Glomerular endothelial cell (primary cell): ENCODE results near the gene OR1N1. TPM values are rescaled to one million over a fixed set of nuclear protein-coding genes. Genes with fewer than 3 reads are reported as not detected.
"Not testable (repeated sequence)": the region's sequence is repeated elsewhere in the genome, so short reads cannot be mapped to it uniquely, and the experiment has no call there.

ENCODE experiments used
- DNase-seq: peaks from one replicate; pipeline ENCODE4 v3.0.0-alpha.2; 2011; ENCODE audit warnings: low read depth, low spot score; ENCODE audit errors: extremely low read depth
- total RNA-seq: library from RNA; depleted of rRNA; stranded (reverse); fragments of >200 nt; gene quantifications from 2 replicates; pipeline ENCODE4 v1.2.3, GENCODE V29; 2015

OR1N1 gene, protein sequence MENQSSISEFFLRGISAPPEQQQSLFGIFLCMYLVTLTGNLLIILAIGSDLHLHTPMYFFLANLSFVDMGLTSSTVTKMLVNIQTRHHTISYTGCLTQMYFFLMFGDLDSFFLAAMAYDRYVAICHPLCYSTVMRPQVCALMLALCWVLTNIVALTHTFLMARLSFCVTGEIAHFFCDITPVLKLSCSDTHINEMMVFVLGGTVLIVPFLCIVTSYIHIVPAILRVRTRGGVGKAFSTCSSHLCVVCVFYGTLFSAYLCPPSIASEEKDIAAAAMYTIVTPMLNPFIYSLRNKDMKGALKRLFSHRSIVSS
- not detected in 2 replicates for total RNA-seq

- DNase-seq = no peak
These were observed at the start of gene OR1N1 for GRCh38 chr9:122527193-122527592. Gene OR1N1, minus strand, starts transcription at chr9:122527293. Its CDS starts 0 bp downstream, at chr9:122527293.

- no peak for DNase-seq
These were observed 45.4 kb upstream of the OR1N1 start for GRCh38 chr9:122572456-122572855.

DNA sequence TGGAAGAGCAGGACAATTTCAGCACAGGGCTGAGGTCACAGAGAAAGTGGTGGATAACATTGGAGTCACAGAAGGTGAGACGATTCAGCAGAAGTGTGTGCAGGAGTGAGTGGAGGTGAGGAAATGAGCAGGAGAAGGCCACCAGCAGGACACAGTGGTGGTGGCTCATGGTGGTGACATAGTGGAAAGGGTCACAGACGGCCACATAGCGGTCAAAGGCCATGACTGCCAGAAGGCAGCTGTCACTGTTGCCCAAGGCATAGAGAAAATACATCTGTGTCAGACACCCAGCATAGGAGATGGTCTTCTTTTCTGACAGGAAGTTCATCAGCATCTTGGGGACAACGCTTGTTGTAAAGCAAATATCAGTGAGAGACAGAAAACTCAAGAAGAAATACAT is 40.8 kb upstream of the OR1N1 start:
- DNase-seq = no peak

DNA sequence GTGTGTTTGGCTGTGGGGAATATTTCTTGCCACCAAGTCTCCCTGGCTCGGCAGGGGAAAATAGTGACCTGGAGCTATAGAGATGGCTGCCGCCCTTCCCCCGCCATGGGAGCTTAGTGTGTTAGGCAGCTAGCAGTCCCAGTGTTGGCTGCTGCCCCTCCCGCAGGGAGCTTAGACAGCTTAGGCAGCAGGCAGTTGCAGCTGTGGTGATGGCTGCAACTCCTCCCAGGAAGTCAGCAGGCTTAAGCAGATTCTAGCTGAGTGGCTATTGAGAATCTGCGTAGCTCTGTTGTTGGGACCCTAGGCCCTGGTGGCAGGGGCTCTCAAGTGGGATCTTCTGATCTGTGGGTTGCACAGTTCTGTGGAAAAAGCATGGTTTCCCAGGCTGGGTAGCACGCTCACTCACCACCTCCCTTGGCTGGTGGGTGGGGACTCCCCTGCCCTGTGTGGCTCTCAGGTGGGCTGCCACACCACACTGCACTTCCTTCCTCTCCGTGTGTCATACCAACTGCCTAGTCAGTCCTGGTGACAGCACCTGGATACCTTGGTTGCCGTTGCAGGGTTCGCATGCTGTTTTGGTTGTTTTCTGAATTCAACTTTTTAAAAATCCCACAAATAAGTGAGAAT is 35.2 kb upstream of the OR1N1 start:
- DNase-seq = no peak

- no peak for DNase-seq
These were observed 34.4 kb upstream of the OR1N1 start for GRCh38 chr9:122561446-122561845.

DNA sequence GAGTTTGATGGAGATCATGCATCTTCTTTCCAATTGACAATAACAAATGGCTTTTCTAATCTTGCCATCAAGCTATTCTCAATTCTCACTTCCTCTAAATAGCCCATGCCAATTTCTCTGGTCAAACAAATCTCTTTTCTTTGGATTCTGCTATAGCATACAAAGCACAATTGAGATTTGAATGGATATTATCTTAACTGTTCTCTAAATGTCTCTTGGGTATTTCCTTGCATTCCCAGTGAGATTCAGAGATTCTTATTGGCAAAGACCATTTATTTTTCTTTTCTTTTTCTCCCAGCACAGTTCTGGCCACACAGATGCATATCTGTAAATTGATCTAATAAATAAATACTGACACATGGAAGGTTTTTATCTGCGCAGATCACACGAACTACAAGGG is 25.7 kb upstream of the OR1N1 start, which contains the start of gene OR1N2:
Gene OR1N2 (plus strand): TSS at position 301 of the 400 bp plus-strand sequence. CDS start 100 bp downstream, outside the sequence.
- no peak for DNase-seq

GRCh38 chr9:122551371-122551770 is 24.3 kb upstream of the OR1N1 start:
- no peak for DNase-seq

GRCh38 chr9:122546196-122546595 is 19.1 kb upstream of the OR1N1 start:
- no peak for DNase-seq

DNA sequence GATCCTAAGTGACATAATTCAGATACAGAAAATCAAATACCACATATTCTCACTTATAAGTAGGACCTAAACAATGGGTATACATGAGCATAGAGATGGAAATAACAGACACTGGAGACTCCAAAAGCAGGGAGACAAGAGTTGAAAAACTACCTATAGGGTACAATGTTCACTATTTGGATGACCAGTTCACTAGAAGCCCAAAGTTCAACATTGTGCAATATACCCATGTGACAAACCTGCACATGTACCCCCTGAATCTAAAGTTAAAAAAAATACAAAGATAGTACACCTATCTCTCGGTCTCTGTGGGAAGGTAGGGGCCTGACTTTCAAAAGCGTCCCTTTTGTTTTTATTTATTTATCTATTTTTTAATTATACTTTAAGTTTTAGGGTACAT is 11.7 kb upstream of the OR1N1 start:
- no peak for DNase-seq

DNA sequence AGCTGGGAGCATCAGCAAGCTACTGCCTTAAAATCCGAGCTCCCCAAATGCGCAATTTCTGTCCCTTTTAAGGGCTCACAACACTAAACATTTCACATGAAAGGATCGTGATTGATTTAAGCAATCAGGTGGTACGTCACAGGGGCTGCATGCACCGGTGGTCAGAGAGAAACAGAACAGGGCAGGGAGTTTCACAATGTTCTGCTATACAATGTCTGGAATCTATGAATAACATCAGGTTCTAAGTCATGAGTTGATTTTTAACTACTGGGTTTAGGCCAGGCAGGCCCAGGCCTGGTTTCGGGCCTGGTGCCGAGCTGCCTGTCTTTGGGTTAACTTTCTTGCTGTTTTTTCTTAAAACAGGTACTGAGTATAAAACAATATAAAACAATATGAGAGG is 10.0 kb upstream of the OR1N1 start:
- DNase-seq = not testable (repeated sequence)

- no peak for DNase-seq
These were observed 9.0 kb upstream of the OR1N1 start for GRCh38 chr9:122536134-122536533.

DNA sequence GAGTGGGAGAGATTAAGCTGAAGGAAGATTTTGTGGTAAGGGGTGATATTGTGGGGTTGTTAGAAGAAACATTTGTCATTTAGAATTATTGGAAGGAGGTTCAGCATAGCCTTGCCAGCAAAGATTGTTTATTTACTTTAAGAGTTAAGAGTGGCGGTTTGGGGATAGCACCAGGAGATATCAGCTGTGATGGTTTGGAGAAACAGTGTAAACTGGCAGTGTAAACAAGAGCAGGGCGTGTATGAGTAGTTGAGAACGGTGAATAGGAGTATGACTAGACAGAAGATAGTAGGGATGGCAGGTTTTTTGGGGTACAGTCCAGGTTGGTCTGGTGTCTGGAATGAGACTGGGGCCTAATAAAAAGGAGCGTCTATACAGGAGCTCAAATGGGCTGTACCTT is 4.1 kb upstream of the OR1N1 start:
- DNase-seq = not testable (repeated sequence)

GRCh38 chr9:122526602-122527001 is 491 bp downstream of the OR1N1 start:
- DNase-seq = no peak

DNA sequence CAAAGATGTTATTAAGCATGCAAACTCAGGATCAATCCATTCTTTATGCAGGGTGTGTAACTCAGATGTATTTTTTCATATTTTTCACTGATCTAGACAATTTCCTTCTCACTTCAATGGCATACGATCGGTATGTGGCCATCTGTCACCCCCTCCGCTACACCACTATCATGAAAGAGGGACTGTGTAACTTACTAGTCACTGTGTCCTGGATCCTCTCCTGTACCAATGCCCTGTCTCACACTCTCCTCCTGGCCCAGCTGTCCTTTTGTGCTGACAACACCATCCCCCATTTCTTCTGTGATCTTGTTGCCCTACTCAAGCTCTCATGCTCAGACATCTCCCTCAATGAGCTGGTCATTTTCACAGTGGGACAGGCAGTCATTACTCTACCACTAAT is 7.7 kb downstream of the OR1N1 start:
- DNase-seq = no peak

- DNase-seq = no peak
These were observed 8.3 kb downstream of the OR1N1 start, which contains the start of gene OR1J4 for GRCh38 chr9:122518841-122519240. Gene OR1J4, plus strand, starts transcription at chr9:122519141. Its CDS starts 0 bp downstream, at chr9:122519141.

DNA sequence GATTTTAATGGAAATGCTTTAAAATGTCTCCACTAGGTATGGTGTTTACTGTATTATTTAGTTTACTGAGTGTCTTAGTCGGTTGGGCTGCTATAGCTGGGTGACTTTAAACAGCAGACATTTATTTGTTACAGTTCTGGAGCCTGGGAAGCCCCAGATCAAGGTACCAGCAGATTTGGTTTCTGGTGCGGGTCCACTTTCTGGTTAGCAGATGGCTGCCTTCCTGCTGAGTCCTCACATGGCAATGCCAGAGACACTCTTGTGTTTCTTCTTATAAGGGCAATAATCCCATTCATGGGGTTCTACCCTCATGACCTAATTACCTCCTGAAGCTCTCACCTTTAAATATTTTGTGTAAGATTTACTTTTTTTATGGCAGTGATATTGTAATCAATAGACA is 8.9 kb downstream of the OR1N1 start:
- DNase-seq = no peak

GRCh38 chr9:122510502-122510901 is 16.6 kb downstream of the OR1N1 start, which contains the start of gene OR1J2:
Gene OR1J2, plus strand, starts transcription at chr9:122510802. Its CDS starts 0 bp downstream, at chr9:122510802.
- no peak for DNase-seq

GRCh38 chr9:122506964-122507363 is 20.1 kb downstream of the OR1N1 start:
- DNase-seq = no peak

DNA sequence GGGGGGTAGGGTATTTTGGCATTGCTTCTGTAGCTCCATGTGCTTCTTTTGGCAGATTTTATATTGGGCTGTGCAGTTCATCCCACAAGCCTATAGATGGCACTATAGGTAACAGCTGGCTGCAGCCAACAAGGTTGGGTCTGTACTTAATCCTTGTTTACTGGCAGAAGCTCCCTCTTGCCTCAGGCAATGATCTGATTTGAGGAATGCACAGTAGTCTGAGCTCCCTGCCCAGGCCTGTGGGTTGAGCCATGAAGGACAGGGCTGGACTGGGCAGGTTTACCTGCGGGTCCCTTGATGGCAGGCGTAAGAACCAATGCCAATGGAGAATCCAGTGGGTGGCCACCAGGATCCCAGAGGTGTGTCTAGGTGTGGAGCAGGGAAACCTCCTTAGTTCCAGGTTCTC is 28.2 kb downstream of the OR1N1 start:
- DNase-seq = no peak

DNA sequence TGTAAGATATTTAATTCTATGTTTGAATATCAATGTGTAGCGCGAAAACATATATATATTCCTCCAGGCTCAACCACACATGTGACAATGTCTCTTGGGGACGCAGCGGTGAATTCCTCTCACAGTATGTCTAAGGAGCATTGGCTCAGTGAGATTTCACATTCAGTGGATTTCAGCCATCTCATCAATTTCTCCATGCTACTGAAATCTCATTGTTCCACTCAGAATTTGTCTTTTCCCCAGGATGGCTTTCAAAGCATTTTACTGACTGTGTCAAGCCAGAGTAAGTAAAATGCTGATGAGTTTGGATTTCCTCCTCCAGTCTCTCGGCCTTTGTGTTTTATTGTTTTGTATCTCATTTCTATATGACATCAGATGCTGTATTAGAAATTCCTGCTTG is 48.0 kb downstream of the OR1N1 start:
- no peak for DNase-seq

GRCh38 chr9:122477826-122478225 is 49.3 kb downstream of the OR1N1 start, which contains the start of gene OR1J1:
Gene OR1J1, minus strand, starts transcription at chr9:122477926. Its CDS starts 0 bp downstream, at chr9:122477926.
- no peak for DNase-seq

DNA sequence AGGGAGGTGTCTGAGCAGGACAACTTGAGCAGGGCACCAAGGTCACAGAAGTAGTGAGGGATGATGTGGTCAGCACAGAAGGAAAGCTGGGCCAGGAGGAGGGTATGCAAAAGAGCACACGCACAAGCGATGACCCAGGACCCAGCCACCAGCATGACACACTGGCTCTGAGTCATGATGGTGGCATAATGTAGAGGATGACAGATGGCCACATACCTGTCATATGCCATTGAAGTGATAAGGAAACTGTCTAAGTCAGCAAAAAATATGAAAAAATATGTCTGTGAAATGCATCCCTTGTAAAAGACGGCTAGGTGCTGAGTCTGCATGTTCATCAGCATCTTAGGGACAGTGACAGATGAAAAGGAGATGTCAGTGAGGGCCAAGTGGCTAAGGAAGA is 49.7 kb downstream of the OR1N1 start:
- DNase-seq = no peak
